HEK293 (cell line): Measurements from ENCODE around the gene TTLL10.

ENCODE experiments used
- CTCF ChIP-seq: fragments of 450-650 bp; formaldehyde crosslinking; IDR thresholded peaks from 2 replicates; pipeline ENCODE4 v1.5.1; 2016; ENCODE audit warnings: missing biosample characterization, missing genetic modification characterization
- FEZF1 ChIP-seq: fragments of 450-650 bp; formaldehyde crosslinking; IDR thresholded peaks from 2 replicates; pipeline ENCODE4 v1.5.1; 2016; ENCODE audit warnings: missing biosample characterization, missing genetic modification characterization
- RBAK ChIP-seq: fragments of 450-650 bp; formaldehyde crosslinking; IDR thresholded peaks from 2 replicates; pipeline ENCODE4 v1.5.1; 2016; ENCODE audit warnings: missing biosample characterization, missing genetic modification characterization
- ZBTB11 ChIP-seq: fragments of 450-650 bp; formaldehyde crosslinking; conservative IDR thresholded peaks from 2 replicates; pipeline ENCODE4 v1.5.1; 2016; ENCODE audit warnings: low read depth, missing biosample characterization, missing genetic modification characterization
- ZBTB7A ChIP-seq: fragments of 450-650 bp; formaldehyde crosslinking; IDR thresholded peaks from 2 replicates; pipeline ENCODE4 v1.5.1; 2016; ENCODE audit warnings: low read depth, missing biosample characterization, missing genetic modification characterization
- ZEB2 ChIP-seq: fragments of 450-650 bp; formaldehyde crosslinking; IDR thresholded peaks from 2 replicates; pipeline ENCODE4 v1.5.1; 2016; ENCODE audit warnings: missing biosample characterization, missing genetic modification characterization
- ZNF10 ChIP-seq: fragments of 450-650 bp; formaldehyde crosslinking; IDR thresholded peaks from 2 replicates; pipeline ENCODE4 v1.5.1; 2017; ENCODE audit warnings: missing biosample characterization, missing genetic modification characterization
- ZNF184 ChIP-seq: fragments of 450-650 bp; IDR thresholded peaks from 2 replicates; pipeline ENCODE4 v1.5.1; 2018; ENCODE audit warnings: missing biosample characterization, mild to moderate bottlenecking, missing genetic modification characterization
- ZNF248 ChIP-seq: fragments of 450-650 bp; formaldehyde crosslinking; IDR thresholded peaks from 2 replicates; pipeline ENCODE4 v1.5.1; 2017; ENCODE audit warnings: missing biosample characterization, missing genetic modification characterization
- ZNF560 ChIP-seq: fragments of 450-650 bp; formaldehyde crosslinking; IDR thresholded peaks from 2 replicates; pipeline ENCODE4 v1.5.1; 2017; ENCODE audit warnings: missing biosample characterization, missing genetic modification characterization, borderline replicate concordance

GRCh38 chr1:1202831-1203560 is 29.3 kb downstream of the TTLL10 start:
- no peak for TF ChIP-seq CTCF (tag by site-specific recombination)
- TF ChIP-seq ZEB2 (tag by site-specific recombination): no peak
- TF ChIP-seq FEZF1: no peak
- TF ChIP-seq ZBTB11 (tag by site-specific recombination): no peak
- no peak for TF ChIP-seq RBAK (tag by site-specific recombination)
- TF ChIP-seq ZNF560: no peak
- TF ChIP-seq ZBTB7A: no peak
- TF ChIP-seq ZNF248 (tag by site-specific recombination): no peak
- no peak for TF ChIP-seq ZNF184
- TF ChIP-seq ZNF10 (tag by site-specific recombination): no peak
